ENCODE measurements around the gene CD81. TPM values are rescaled to one million over a fixed set of nuclear protein-coding genes. Genes with fewer than 3 reads are reported as not detected.

CD81 gene
- total and polyA plus RNA-seq, 4 donors = 412 to 708 (median 642) TPM

DNA sequence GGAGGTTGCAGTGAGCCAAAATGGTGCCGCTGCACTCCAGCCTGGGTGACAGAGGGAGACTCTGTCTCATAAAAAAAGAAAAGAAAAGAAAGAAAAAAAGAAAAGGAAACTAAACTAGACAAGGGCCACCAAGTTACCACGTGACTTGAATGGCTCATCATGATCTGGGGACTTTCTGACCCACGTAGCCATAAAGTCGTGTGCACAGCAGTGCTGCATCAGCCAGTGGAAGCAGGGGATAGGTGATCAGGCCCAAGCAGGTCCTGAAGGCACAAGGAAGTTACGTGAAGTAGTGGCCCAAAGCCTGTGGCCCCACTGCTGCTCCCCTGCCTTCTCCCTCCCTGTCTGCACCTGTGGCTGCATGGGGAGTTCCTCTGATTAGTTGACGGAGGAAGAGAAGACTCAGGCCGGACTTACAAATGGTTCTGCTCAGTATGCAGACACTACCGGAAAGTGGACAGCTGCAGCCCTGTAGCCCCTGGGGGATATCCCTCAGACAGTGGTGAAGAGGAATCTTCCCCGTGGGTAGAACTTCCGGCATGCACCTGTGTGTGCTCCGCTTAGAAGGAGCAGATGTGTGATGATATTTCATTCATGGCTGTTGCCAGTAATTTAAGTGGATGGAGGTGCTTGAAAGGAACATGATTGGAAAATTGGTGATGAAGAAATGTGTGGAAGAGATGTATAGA is 18.2 kb upstream of the CD81 start:
- H3K27ac ChIP-seq (ENCODE audit: low read depth in 1 of 2, low read length in 1 of 2) = no peak overlapping the region
- TF ChIP-seq, protein P1, sequence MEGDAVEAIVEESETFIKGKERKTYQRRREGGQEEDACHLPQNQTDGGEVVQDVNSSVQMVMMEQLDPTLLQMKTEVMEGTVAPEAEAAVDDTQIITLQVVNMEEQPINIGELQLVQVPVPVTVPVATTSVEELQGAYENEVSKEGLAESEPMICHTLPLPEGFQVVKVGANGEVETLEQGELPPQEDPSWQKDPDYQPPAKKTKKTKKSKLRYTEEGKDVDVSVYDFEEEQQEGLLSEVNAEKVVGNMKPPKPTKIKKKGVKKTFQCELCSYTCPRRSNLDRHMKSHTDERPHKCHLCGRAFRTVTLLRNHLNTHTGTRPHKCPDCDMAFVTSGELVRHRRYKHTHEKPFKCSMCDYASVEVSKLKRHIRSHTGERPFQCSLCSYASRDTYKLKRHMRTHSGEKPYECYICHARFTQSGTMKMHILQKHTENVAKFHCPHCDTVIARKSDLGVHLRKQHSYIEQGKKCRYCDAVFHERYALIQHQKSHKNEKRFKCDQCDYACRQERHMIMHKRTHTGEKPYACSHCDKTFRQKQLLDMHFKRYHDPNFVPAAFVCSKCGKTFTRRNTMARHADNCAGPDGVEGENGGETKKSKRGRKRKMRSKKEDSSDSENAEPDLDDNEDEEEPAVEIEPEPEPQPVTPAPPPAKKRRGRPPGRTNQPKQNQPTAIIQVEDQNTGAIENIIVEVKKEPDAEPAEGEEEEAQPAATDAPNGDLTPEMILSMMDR (IDR thresholded peaks at IDR 0.05; ENCODE audit: control extremely low read depth, extremely low read depth) = no peak

DNA sequence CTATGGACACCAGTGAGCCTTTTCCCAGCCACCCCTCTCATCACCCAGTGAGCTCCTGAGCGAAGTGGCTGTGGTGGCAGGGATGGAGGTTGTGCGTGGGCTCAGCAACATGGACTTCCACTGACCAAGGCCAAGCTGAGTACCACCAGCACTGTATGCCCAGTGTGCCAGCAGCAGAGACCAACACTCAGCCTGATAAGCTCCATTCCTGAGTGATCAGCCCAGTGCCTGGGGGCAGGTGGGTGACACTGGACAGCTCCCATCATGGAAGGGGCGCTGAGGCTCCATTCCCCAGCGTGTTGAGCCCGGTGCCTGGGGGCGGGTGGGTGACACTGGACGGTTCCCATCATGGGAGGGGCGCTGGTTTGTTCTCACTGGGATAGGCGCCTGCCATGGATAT is 17.6 kb upstream of the CD81 start:
- H3K27ac ChIP-seq (ENCODE audit: low read depth in 1 of 2, low read length in 1 of 2) = no peak overlapping the region

More for the DNA sequence above, 18.2 kb upstream of the CD81 start:
- no peak for DNase-seq
- Histone ChIP-seq H3K27me3 (ENCODE audit: control insufficient read depth in 3 of 3, insufficient read depth in 3 of 3, low read length in 2 of 3) (no peaks in the 10 kb centered on the region), H3K4me1 (ENCODE audit: control insufficient read depth in 5 of 5, insufficient read depth in 5 of 5, low read length in 5 of 5) (no peaks in the 10 kb centered on the region), H3K9ac (ENCODE audit: insufficient read depth in 1 of 2, low read length in 2 of 2) (no peak overlapping the region), H3K4me3 (no peak overlapping the region), H3K36me3 (ENCODE audit: control insufficient read depth in 4 of 4, insufficient read depth in 4 of 4, low read length in 4 of 4) (no peaks in the 10 kb centered on the region), H3K9me3 (ENCODE audit: control insufficient read depth in 4 of 4, insufficient read depth in 3 of 4, low read length in 3 of 4) (no peaks in the 10 kb centered on the region)
- 95% methylated on average over 11 of the region's 11 CpGs for WGBS, 2 donors
- no peak for ATAC-seq (ENCODE audit: insufficient read depth, low FRiP score)

DNA sequence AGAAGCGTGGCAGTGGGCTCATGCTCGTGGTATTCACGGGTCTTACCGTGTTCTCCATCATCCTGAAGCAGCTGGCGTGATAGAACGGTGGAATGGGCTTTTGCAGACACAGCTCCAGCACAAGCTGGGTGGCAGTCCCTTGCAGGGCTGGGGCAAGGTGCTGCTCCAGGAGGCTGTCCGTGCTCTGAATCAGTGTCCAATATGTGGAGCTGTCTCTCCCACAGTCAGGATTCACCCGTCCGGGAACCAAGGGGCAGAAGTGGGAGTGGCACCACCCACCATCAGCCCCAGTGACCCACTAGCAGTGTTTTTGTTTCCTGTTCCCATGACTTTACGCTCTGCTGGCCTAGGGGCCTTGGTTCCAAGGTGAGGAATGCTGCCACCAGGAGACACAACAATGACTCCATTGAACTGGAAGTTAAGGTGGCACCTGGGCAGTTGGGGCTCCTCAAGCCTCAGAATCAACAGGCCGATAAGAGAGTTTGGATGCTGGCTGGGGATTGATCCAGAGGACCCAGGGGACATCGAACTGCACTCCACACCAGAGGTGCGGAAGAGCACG is 16.9 kb upstream of the CD81 start:
- no peak for DNase-seq
- no peaks in the 10 kb centered on the region for H3K36me3 ChIP-seq (ENCODE audit: control insufficient read depth in 4 of 4, insufficient read depth in 4 of 4, low read length in 4 of 4)
- no peak overlapping the region for H3K9ac ChIP-seq (ENCODE audit: insufficient read depth in 1 of 2, low read length in 2 of 2)
- no peak for ATAC-seq (ENCODE audit: insufficient read depth, low FRiP score)
- WGBS, 2 donors = 93 to 94% methylated on average over 14 of the region's 14 CpGs
- no peak overlapping the region for H3K27ac ChIP-seq (ENCODE audit: low read depth in 1 of 2, low read length in 1 of 2)
- H3K4me3 ChIP-seq = no peak overlapping the region
- no peaks in the 10 kb centered on the region for H3K4me1 ChIP-seq (ENCODE audit: control insufficient read depth in 5 of 5, insufficient read depth in 5 of 5, low read length in 5 of 5)
- TF ChIP-seq, protein P1 (IDR thresholded peaks at IDR 0.05; ENCODE audit: control extremely low read depth, extremely low read depth) = no peak
- no peaks in the 10 kb centered on the region for H3K27me3 ChIP-seq (ENCODE audit: control insufficient read depth in 3 of 3, insufficient read depth in 3 of 3, low read length in 2 of 3)
- no peaks in the 10 kb centered on the region for H3K9me3 ChIP-seq (ENCODE audit: control insufficient read depth in 4 of 4, insufficient read depth in 3 of 4, low read length in 3 of 4)

More for the DNA sequence above, 17.6 kb upstream of the CD81 start:
- Histone ChIP-seq H3K27me3 (ENCODE audit: control insufficient read depth in 3 of 3, insufficient read depth in 3 of 3, low read length in 2 of 3) (no peaks in the 10 kb centered on the region), H3K36me3 (ENCODE audit: control insufficient read depth in 4 of 4, insufficient read depth in 4 of 4, low read length in 4 of 4) (no peaks in the 10 kb centered on the region), H3K9ac (ENCODE audit: insufficient read depth in 1 of 2, low read length in 2 of 2) (no peak overlapping the region), H3K4me1 (ENCODE audit: control insufficient read depth in 5 of 5, insufficient read depth in 5 of 5, low read length in 5 of 5) (no peaks in the 10 kb centered on the region), H3K4me3 (no peak overlapping the region), H3K9me3 (ENCODE audit: control insufficient read depth in 4 of 4, insufficient read depth in 3 of 4, low read length in 3 of 4) (no peaks in the 10 kb centered on the region)
- TF ChIP-seq, protein P1 (IDR thresholded peaks at IDR 0.05; ENCODE audit: control extremely low read depth, extremely low read depth) = no peak
- WGBS, 2 donors = 94 to 95% methylated on average over 9 of the region's 9 CpGs
- ATAC-seq (ENCODE audit: insufficient read depth, low FRiP score) (no peak), DNase-seq (no peak)

All from lung (tissue), 12 donors.